HG03196 (cell line): ENCODE results near the gene CTDP1.
"Not testable (repeated sequence)": the region's sequence is repeated elsewhere in the genome, so short reads cannot be mapped to it uniquely, and the experiment has no call there.

Experiments used
- ATAC-seq: cut with Tn5 transposase; IDR thresholded peaks from one replicate; pipeline ENCODE4 v1.9.1; 2021; ENCODE audit not compliant: unreplicated experiment

CTDP1 gene

DNA sequence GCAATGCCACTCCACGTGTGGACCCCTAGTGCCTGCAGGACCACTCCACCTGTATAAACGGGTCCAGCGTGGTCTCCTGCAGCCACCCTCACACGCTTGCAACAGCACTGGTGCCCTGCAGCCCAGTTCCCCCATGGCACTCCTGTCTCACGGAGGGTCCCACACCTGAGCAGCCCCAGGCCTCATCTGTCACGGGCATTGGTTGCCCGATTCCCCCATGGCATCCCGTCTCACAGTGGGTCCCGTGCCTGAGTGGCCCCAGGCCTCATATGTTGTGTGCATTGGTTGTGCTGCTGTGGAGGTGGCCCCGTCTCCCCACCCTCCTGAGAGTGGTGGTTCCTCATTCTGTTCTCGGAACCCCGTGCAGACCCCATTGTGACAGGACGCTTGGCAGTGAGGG, 43.4 kb downstream of the CTDP1 start:
- ATAC-seq = no peak

DNA sequence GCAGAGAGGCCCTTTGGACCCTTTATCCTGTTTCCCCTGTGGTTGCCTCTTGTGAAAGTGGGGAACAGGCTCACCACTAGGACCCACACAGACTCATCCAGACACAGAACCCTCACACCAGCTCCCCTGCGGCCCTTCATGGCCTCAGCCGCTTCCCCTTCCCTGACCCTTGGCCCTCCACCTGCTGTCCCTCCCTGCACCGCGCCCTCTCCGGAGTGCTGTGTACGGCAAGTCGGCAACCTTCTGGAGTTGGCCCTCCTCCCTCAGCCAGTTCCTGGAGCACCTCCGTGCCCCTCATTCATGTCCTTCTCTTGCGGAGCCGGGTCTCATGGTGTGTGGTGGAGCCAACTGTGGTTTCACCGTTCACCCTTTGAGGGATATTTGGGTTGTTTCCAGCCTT, 44.0 kb downstream of the CTDP1 start:
- no peak for ATAC-seq

GRCh38 chr18:79724299-79725080, 44.9 kb downstream of the CTDP1 start:
- ATAC-seq = no peak

DNA sequence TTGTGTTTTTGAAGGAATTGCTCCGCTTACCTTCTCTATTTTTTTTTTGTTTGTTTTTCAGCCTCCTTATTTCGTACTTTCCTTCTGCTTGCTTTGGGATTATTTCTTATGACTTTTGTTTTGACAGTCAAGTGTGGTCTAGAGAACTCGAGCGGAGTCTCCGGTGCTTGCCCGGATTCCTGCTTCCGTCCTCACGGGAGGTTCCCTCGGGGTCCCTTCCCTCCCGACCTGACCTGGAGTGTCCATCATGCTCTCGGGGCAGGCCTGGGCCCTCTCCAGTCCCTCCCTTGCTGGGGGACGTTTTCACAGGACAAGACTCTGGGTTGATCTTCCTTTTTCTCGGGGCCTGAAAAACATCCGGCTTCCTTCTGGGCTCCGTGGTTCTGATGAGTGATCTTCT, 45.9 kb downstream of the CTDP1 start:
- no peak for ATAC-seq

DNA sequence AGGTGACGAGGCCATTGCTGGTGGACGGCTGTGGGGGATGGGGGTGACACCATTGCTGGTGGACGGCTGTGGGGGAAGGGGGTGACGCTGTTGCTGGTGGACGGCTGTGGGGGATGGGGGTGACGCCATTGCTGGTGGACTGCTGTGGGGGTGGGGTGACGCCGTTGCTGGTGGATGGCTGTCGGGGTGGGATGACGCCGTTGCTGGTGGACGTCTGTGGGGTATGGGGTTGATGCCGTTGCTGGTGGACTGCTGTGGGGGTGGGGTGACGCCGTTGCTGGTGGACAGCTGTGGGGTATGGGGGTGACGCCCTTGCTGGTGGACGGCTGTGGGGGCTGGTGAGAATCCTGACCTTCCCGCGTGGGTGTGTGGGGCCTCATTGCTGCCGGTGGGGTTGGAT, 47.1 kb downstream of the CTDP1 start:
- no peak for ATAC-seq

DNA sequence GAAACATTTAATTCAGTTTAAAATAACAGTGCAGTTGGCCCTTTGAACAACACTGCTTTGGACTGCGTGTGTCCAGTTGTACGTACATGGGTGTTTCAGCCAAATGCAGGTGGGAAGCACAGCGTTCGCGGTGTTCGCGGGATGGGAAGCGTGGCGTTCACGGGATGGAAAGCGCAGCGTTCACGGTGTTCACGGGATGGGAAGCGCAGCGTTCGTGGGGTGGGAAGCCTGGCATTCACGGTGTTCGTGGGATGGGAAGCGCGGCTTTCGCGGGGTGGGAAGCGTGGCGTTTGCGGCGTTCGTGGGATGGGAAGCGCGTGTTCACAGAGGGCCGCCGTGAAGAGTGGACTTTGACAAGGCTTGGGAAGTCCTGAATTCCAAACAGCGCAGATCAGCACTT, 47.6 kb downstream of the CTDP1 start:
- no peak for ATAC-seq

- no peak for ATAC-seq
Observed at GRCh38 chr18:79728931-79729586, 49.5 kb downstream of the CTDP1 start.

DNA sequence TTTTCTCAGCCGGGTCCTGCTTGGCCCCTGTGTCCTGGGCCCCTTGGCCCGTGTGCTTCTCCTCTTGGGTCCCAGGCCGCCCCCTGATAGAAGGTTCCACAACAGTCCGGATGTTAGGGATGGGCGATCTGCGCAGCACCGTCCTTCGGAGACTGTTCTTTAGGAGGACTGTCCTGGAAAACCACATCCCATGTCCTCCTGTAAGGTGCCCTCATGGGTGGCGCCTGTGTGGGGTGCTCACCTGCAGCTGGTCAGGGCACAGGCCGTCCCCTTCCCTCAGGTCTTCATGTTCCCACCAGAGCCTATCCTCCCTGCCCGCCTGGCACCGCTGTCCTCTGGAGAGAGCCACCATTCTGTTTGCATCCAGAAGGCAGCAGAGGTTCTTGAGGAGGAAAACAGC, 50.0 kb downstream of the CTDP1 start:
- no peak for ATAC-seq

- no peak for ATAC-seq
Observed at GRCh38 chr18:79730804-79731203, 51.2 kb downstream of the CTDP1 start.

- ATAC-seq = not testable (repeated sequence)
Observed at GRCh38 chr18:79731881-79732720, 52.5 kb downstream of the CTDP1 start.

GRCh38 chr18:79732721-79733025, 53.1 kb downstream of the CTDP1 start:
- no peak for ATAC-seq

DNA sequence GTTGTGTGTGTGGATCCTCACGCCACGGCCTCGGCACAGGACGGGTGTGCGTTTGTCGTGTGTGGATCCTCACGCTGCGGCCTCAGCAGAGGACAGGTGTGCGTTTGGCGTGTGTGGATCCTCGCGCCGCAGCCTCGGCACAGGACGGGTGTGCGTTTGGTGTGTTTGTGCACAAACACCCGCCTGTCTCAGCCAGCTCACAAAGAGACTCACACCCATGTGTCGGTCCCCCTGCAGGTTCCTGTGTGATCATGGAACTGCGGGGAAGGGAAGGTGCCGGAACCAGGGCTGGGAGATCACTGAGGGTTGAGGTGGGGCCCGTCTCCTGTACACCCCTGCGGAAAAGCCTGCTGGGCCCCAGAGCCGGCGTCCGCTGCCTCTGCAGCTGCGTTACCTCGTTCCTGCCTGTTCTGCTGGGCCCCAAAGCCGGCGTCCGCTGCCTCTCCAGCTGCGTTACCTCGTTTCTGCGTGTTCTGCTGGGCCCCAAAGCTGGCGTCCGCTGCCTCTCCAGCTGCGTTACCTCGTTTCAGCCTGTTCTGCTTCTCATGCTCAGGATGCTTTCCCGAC, 53.6 kb downstream of the CTDP1 start:
- no peak for ATAC-seq

DNA sequence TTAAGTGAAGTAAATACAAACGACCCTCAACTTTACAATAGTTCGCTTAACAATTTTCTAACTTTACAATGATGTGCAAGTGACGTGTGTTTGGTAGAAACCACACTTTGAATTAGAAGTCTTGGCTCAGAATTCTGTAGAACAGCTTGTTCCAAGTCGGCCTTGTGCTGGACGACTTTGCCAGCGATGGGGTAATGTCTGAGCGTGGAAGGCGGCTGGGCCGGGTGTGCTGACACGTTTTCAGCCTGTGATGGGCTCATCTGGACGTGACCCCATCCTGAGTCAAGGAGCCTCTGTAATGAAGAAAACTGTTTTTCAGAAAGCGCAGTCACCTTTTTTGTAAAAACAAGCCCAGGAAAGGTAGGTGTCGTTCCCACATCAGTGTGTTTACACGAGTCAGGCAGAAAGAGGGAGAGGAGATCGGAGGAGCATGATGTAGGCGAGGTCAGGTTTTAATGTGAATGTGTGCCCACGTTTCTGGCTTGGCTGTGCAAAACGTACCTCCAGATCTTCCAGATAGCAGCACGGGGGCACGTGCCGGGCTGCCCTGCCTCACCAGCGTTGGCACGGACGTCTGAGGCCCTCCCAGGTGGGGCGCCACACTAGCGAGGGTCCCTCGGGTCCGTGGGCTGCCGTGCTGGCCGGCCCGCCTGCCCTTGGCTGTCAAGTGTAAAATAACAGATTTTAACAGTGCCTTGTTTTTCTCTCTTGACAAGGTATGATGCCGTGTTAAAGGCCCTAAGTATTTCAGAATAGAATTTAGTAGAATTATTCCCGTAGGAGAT, 54.6 kb downstream of the CTDP1 start:
- ATAC-seq = no peak

- ATAC-seq = no peak
Observed at GRCh38 chr18:79735071-79735980, 55.7 kb downstream of the CTDP1 start.

- no peak for ATAC-seq
Observed at GRCh38 chr18:79736230-79736629, 56.6 kb downstream of the CTDP1 start.

- ATAC-seq = no peak
Observed at GRCh38 chr18:79736846-79737245, 57.2 kb downstream of the CTDP1 start.

GRCh38 chr18:79737426-79737825, 57.8 kb downstream of the CTDP1 start:
- no peak for ATAC-seq

DNA sequence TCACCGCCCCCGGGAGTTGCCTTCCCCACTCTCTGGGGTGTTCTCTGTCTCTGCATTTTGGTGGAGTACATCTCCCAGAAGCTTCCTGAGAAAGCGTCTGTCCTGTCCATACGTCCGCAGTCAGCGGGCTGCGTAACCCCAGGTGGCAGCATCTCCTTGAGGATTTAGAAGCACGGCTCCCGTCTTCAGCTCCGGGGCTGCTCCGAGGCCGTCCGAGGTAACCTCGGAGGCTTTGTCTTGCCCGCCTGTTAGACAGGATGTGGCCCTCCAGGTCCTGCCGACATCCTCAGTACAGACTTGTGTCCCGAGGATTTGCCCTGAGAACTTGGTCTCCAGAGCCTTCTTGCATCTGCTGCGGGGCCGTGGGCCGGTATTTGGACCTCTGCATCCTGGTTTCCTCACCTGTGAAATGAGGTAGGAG, 58.4 kb downstream of the CTDP1 start:
- ATAC-seq = no peak

- no peak for ATAC-seq
Observed at GRCh38 chr18:79738581-79739439, 59.2 kb downstream of the CTDP1 start.
